Measurements from ENCODE around the gene NR2E1.

- TF ChIP-seq EP300 (IDR thresholded peaks at IDR 0.05; ENCODE audit: low read depth) (no peak), POLR2A (IDR thresholded peaks at IDR 0.05) (no peak), POLR2AphosphoS5 (IDR thresholded peaks at IDR 0.05) (no peak)
- TF ChIP-seq, protein P1, sequence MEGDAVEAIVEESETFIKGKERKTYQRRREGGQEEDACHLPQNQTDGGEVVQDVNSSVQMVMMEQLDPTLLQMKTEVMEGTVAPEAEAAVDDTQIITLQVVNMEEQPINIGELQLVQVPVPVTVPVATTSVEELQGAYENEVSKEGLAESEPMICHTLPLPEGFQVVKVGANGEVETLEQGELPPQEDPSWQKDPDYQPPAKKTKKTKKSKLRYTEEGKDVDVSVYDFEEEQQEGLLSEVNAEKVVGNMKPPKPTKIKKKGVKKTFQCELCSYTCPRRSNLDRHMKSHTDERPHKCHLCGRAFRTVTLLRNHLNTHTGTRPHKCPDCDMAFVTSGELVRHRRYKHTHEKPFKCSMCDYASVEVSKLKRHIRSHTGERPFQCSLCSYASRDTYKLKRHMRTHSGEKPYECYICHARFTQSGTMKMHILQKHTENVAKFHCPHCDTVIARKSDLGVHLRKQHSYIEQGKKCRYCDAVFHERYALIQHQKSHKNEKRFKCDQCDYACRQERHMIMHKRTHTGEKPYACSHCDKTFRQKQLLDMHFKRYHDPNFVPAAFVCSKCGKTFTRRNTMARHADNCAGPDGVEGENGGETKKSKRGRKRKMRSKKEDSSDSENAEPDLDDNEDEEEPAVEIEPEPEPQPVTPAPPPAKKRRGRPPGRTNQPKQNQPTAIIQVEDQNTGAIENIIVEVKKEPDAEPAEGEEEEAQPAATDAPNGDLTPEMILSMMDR (IDR thresholded peaks at IDR 0.05) = no peak
Measured at GRCh38 chr6:108156938-108157233, 8.9 kb upstream of the NR2E1 start.

All from transverse colon (tissue), 4 donors.